ENCODE results near the gene IFNGR2. TPM values are rescaled to one million over a fixed set of nuclear protein-coding genes. Genes with fewer than 3 reads are reported as not detected.
"Not testable (repeated sequence)": the region's sequence is repeated elsewhere in the genome, so short reads cannot be mapped to it uniquely, and the experiment has no call there.

IFNGR2 gene
- total and polyA plus RNA-seq, 7 donors = 11.7 to 42.9 (median 24.7) TPM

- DNase-seq (no peak), ATAC-seq (no peak)
- H3K27me3 ChIP-seq (ENCODE audit: insufficient read depth in 3 of 3, low read length in 2 of 3) = no peaks in the 10 kb centered on the region
- intact Hi-C loops (cut with DNase I) = no loop called here
- no peak overlapping the region for H3K27ac ChIP-seq
- no peaks in the 10 kb centered on the region for H3K4me1 ChIP-seq
- WGBS, 3 donors = 91 to 92% (median 92%) methylated on average over 3 of the region's 3 CpGs
- TF ChIP-seq CTCF (IDR thresholded peaks at IDR 0.05) = no peak
- H3K9me3 ChIP-seq = no peaks in the 10 kb centered on the region
- H3K36me3 ChIP-seq (ENCODE audit: insufficient read depth in 1 of 2, low read depth in 1 of 2) = peaks cover 2 to 93% of the 10 kb centered on the region in 2 donors
- H3K4me3 ChIP-seq = no peak overlapping the region
Measured at GRCh38 chr21:33458861-33459260, 55.6 kb downstream of the IFNGR2 start.

- Histone ChIP-seq H3K27me3 (ENCODE audit: insufficient read depth in 3 of 3, low read length in 2 of 3) (no peaks in the 10 kb centered on the region), H3K4me1 (no peaks in the 10 kb centered on the region), H3K36me3 (ENCODE audit: insufficient read depth in 1 of 2, low read depth in 1 of 2) (peaks cover 0 to 86% of the 10 kb centered on the region in 2 donors), H3K9me3 (no peaks in the 10 kb centered on the region), H3K27ac (no peak overlapping the region), H3K4me3 (no peak overlapping the region)
- intact Hi-C loops (cut with DNase I) = no loop called here
- WGBS, 3 donors = 94 to 96% (median 95%) methylated on average over 5 of the region's 5 CpGs
- TF ChIP-seq CTCF (IDR thresholded peaks at IDR 0.05) = no peak
- DNase-seq (no peak), ATAC-seq (no peak)
Measured at GRCh38 chr21:33461538-33462250, 58.5 kb downstream of the IFNGR2 start.

DNA sequence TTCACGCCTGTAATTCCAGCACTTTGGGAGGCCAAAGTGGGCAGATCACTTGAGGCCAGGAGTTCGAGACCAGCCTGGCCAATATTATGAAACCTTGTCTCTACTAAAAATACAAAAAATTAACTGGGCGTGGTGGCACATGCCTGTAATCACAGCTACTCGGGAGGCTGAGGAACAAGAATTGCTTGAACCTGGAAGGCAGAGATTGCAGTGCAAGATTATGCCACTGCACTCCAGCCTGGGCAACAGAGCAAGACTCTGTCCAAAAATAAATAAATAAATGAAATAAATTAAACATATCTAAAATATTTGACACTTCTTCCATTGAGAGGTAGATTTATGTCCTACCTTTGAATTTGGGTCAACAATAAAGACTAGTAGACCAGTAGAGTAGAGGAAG lies 66.0 kb downstream of the IFNGR2 start:
- not testable (repeated sequence) for H3K4me3 ChIP-seq, ATAC-seq

GRCh38 chr21:33470701-33471100 lies 67.5 kb downstream of the IFNGR2 start:
- no peak for DNase-seq
- H3K36me3 ChIP-seq (ENCODE audit: insufficient read depth in 1 of 2, low read depth in 1 of 2) = peaks cover 0 to 12% of the 10 kb centered on the region in 2 donors
- no peak for ATAC-seq
- no peaks in the 10 kb centered on the region for H3K4me1 ChIP-seq
- TF ChIP-seq CTCF (IDR thresholded peaks at IDR 0.05) = no peak
- no peak overlapping the region for H3K27ac ChIP-seq
- no peaks in the 10 kb centered on the region for H3K27me3 ChIP-seq (ENCODE audit: insufficient read depth in 3 of 3, low read length in 2 of 3)
- no peak overlapping the region for H3K4me3 ChIP-seq
- H3K9me3 ChIP-seq = no peaks in the 10 kb centered on the region
- intact Hi-C loops (cut with DNase I) = no loop called here
- 84 to 95% (median 92%) methylated on average over 2 of the region's 2 CpGs for WGBS, 3 donors

More for the DNA sequence above, 66.0 kb downstream of the IFNGR2 start:
- intact Hi-C loops (cut with DNase I); DNase-seq; H3K9me3 ChIP-seq; H3K4me1 ChIP-seq; H3K27me3 ChIP-seq (ENCODE audit: insufficient read depth in 3 of 3, low read length in 2 of 3); H3K27ac ChIP-seq: not testable (repeated sequence)
- peaks cover 0 to 24% of the 10 kb centered on the region in 2 donors for H3K36me3 ChIP-seq (ENCODE audit: insufficient read depth in 1 of 2, low read depth in 1 of 2)
- 92 to 95% (median 93%) methylated on average over 4 of the region's 4 CpGs for WGBS, 3 donors

- WGBS, 3 donors = 94 to 100% (median 96%) methylated on average over 3 of the region's 3 CpGs
- intact Hi-C loops (cut with DNase I) = no loop called here
- no peaks in the 10 kb centered on the region for H3K36me3 ChIP-seq (ENCODE audit: insufficient read depth in 1 of 2, low read depth in 1 of 2)
- H3K4me3 ChIP-seq = no peak overlapping the region
- H3K9me3 ChIP-seq = no peaks in the 10 kb centered on the region
- no peak for DNase-seq
- TF ChIP-seq CTCF (IDR thresholded peaks at IDR 0.05) = no peak
- ATAC-seq = no peak
- H3K27me3 ChIP-seq (ENCODE audit: insufficient read depth in 3 of 3, low read length in 2 of 3) = no peaks in the 10 kb centered on the region
- no peak overlapping the region for H3K27ac ChIP-seq
- H3K4me1 ChIP-seq = peaks cover 4% of the 10 kb centered on the region
Measured at GRCh38 chr21:33473344-33473743, 70.1 kb downstream of the IFNGR2 start.

Measured in psoas muscle (tissue), 8 donors.